OCI-LY3 (cell line): Measurements from ENCODE around the gene TEC.

ENCODE experiments used
- EZH2phosphoT487 ChIP-seq: fragments of 200-600 bp; shearing (Covaris generic); IDR thresholded peaks from 2 replicates; pipeline ENCODE4 v1.6.1; 2018; ENCODE audit warnings: antibody characterized with exemption, mixed run types, low read depth
- TF ChIP-seq, protein P1 (sequence below): fragments of 200-600, 300-600 bp; sonication (generic); IDR thresholded peaks from 2 replicates; pipeline ENCODE4 v1.5.1; 2014; ENCODE audit warnings: antibody characterized with exemption, low read length, low read depth

DNA sequence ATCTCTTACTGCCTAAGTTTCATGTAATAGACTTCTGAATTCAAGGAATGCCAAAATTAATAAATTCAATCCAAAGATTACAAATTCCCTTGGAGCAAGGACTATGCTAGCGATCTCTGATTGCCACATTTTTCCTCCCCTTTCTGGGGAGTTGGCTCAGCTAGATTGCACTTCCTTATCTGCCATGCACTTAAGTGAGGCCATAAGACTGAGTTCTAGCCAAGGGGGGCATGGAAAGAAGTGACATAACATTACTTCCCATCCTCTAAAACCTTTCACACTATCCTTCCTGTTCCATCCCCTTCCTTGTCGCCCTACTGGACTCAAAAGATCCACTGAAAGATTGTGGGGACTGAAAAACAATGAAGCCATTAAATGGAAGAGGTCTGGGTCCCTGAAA lies 81.8 kb downstream of the TEC start:
- TF ChIP-seq, protein P1, sequence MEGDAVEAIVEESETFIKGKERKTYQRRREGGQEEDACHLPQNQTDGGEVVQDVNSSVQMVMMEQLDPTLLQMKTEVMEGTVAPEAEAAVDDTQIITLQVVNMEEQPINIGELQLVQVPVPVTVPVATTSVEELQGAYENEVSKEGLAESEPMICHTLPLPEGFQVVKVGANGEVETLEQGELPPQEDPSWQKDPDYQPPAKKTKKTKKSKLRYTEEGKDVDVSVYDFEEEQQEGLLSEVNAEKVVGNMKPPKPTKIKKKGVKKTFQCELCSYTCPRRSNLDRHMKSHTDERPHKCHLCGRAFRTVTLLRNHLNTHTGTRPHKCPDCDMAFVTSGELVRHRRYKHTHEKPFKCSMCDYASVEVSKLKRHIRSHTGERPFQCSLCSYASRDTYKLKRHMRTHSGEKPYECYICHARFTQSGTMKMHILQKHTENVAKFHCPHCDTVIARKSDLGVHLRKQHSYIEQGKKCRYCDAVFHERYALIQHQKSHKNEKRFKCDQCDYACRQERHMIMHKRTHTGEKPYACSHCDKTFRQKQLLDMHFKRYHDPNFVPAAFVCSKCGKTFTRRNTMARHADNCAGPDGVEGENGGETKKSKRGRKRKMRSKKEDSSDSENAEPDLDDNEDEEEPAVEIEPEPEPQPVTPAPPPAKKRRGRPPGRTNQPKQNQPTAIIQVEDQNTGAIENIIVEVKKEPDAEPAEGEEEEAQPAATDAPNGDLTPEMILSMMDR, result no peak
- no peak for TF ChIP-seq EZH2phosphoT487
